ENCODE results near the gene RNF182.
A peak's percentile ranks its signal among the peaks of the same experiment; 100 is the strongest.

DNA sequence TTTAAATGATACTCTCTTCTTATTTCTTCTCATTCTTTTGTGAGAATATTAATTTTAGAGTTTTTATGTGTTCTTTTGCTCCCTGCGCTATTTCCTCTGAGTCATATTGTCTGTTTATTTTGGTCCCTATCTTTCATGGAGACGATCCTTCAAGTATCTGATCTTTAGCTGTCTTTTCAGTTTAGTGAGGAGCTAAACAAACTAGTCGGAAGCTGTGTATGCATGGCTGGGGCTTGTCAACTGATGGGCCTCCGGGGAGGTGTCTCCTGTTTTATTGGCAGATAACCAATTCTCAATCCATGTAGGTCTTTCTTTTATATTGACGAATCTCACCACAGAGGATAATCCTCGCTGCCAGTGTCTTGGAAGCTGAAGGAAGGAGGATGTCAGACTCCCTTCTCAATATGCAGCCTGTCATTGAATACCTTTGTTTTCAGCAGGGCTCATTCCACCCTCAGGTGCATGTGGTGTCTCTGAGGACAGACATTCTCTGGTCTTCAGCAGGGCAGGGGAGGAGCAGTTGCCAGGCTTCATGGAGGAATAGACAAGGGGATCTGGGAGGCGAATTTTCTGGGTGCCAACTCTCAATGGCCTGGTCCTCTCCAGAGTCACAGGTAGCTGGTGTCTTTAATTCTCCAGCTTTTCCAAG is 64.9 kb downstream of the RNF182 start:
- TF ChIP-seq, protein P1, sequence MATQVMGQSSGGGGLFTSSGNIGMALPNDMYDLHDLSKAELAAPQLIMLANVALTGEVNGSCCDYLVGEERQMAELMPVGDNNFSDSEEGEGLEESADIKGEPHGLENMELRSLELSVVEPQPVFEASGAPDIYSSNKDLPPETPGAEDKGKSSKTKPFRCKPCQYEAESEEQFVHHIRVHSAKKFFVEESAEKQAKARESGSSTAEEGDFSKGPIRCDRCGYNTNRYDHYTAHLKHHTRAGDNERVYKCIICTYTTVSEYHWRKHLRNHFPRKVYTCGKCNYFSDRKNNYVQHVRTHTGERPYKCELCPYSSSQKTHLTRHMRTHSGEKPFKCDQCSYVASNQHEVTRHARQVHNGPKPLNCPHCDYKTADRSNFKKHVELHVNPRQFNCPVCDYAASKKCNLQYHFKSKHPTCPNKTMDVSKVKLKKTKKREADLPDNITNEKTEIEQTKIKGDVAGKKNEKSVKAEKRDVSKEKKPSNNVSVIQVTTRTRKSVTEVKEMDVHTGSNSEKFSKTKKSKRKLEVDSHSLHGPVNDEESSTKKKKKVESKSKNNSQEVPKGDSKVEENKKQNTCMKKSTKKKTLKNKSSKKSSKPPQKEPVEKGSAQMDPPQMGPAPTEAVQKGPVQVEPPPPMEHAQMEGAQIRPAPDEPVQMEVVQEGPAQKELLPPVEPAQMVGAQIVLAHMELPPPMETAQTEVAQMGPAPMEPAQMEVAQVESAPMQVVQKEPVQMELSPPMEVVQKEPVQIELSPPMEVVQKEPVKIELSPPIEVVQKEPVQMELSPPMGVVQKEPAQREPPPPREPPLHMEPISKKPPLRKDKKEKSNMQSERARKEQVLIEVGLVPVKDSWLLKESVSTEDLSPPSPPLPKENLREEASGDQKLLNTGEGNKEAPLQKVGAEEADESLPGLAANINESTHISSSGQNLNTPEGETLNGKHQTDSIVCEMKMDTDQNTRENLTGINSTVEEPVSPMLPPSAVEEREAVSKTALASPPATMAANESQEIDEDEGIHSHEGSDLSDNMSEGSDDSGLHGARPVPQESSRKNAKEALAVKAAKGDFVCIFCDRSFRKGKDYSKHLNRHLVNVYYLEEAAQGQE (IDR thresholded peaks at IDR 0.05; ENCODE audit: low read depth, low read length) = no peak
- TF ChIP-seq, protein P2, sequence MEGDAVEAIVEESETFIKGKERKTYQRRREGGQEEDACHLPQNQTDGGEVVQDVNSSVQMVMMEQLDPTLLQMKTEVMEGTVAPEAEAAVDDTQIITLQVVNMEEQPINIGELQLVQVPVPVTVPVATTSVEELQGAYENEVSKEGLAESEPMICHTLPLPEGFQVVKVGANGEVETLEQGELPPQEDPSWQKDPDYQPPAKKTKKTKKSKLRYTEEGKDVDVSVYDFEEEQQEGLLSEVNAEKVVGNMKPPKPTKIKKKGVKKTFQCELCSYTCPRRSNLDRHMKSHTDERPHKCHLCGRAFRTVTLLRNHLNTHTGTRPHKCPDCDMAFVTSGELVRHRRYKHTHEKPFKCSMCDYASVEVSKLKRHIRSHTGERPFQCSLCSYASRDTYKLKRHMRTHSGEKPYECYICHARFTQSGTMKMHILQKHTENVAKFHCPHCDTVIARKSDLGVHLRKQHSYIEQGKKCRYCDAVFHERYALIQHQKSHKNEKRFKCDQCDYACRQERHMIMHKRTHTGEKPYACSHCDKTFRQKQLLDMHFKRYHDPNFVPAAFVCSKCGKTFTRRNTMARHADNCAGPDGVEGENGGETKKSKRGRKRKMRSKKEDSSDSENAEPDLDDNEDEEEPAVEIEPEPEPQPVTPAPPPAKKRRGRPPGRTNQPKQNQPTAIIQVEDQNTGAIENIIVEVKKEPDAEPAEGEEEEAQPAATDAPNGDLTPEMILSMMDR (IDR thresholded peaks at IDR 0.05) = no peak
- TF ChIP-seq TEAD4 (IDR thresholded peaks at IDR 0.05; ENCODE audit: borderline replicate concordance, insufficient read depth) = no peak
- TF ChIP-seq GABPA (IDR thresholded peaks at IDR 0.05; ENCODE audit: low read depth) = no peak
- no peak for TF ChIP-seq MXI1 (IDR thresholded peaks at IDR 0.05; ENCODE audit: low read depth, low read length)
- TF ChIP-seq NFIC (IDR thresholded peaks at IDR 0.05; ENCODE audit: borderline replicate concordance) = no peak
- no peak for TF ChIP-seq EP300 (IDR thresholded peaks at IDR 0.05; ENCODE audit: borderline replicate concordance in 1 of 2, low read depth in 1 of 2, low read length in 1 of 2)
- TF ChIP-seq, protein P3, sequence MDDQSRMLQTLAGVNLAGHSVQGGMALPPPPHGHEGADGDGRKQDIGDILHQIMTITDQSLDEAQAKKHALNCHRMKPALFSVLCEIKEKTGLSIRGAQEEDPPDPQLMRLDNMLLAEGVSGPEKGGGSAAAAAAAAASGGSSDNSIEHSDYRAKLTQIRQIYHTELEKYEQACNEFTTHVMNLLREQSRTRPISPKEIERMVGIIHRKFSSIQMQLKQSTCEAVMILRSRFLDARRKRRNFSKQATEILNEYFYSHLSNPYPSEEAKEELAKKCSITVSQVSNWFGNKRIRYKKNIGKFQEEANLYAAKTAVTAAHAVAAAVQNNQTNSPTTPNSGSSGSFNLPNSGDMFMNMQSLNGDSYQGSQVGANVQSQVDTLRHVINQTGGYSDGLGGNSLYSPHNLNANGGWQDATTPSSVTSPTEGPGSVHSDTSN (IDR thresholded peaks at IDR 0.05) = peak; percentile 53
- no peak for TF ChIP-seq SMC3 (IDR thresholded peaks at IDR 0.05; ENCODE audit: low read depth, low read length)
- TF ChIP-seq, protein P4, sequence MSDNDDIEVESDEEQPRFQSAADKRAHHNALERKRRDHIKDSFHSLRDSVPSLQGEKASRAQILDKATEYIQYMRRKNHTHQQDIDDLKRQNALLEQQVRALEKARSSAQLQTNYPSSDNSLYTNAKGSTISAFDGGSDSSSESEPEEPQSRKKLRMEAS (IDR thresholded peaks at IDR 0.05; ENCODE audit: low read depth) = no peak
- TF ChIP-seq RAD21 (IDR thresholded peaks at IDR 0.05; ENCODE audit: low read length) = no peak
- TF ChIP-seq CHD2 (IDR thresholded peaks at IDR 0.05; ENCODE audit: low read length, partially characterized antibody) = no peak
- no peak for TF ChIP-seq EZH2phosphoT487 (IDR thresholded peaks at IDR 0.05; ENCODE audit: borderline replicate concordance, low read depth)
